H1 (cell line): Measurements from ENCODE around the gene S100A8. TPM values are rescaled to one million over a fixed set of nuclear protein-coding genes. Genes with fewer than 3 reads are reported as not detected.

ENCODE experiments used
- BACH1 ChIP-seq: IDR thresholded peaks from 2 replicates; pipeline ENCODE4 v1.6.1; 2012; ENCODE audit warnings: low read length, improper control_type of control experiment
- CBX5 ChIP-seq: fragments of 300-800, 300-1000 bp; sonication (generic); IDR thresholded peaks from 2 replicates; pipeline ENCODE4 v1.7.1; 2016; ENCODE audit warnings: antibody characterized with exemption, low read length, low read depth
- FOSL1 ChIP-seq: IDR thresholded peaks from 2 replicates; pipeline ENCODE4 v1.6.1; 2011; ENCODE audit warnings: mild to moderate bottlenecking, low read depth, low read length, moderate library complexity; ENCODE audit not compliant: insufficient read depth
- JUND ChIP-seq: IDR thresholded peaks from 2 replicates; pipeline ENCODE4 v1.6.1; 2011; ENCODE audit warnings: mild to moderate bottlenecking, improper control_type of control experiment, low read length
- POU5F1 ChIP-seq: IDR thresholded peaks from 2 replicates; pipeline ENCODE4 v1.6.1; 2011; ENCODE audit warnings: low read depth, mild to moderate bottlenecking, low read length, moderate library complexity
- SAP30 ChIP-seq: fragments of 300-600 bp; sonication (generic); IDR thresholded peaks from 2 replicates; pipeline ENCODE4 v1.7.1; 2012; ENCODE audit warnings: low read length, moderate library complexity, mild to moderate bottlenecking, inconsistent platforms; ENCODE audit not compliant: insufficient read depth, insufficient replicate concordance
- SIX5 ChIP-seq: IDR thresholded peaks from 2 replicates; pipeline ENCODE4 v1.6.1; 2011; ENCODE audit warnings: mild to moderate bottlenecking, low read depth, low read length
- polyA plus RNA-seq, 7 experiments: library from polyadenylated mRNA; depleted of rRNA in 3 of 7; stranded (reverse) in 5 of 7; unstranded in 2 of 7; fragments of >200 nt in 5 of 7; fragments of 200-250 nt in 2 of 7; gene quantifications; 1 replicate in 5 of 7; 2 replicates in 1 of 7; 4 replicates in 1 of 7; pipeline versions ENCODE4 v1.2.1 to v1.2.3, GENCODE V29; 2011 to 2013; ENCODE audit warnings: missing spikeins in 2 of 7, mixed read lengths in 2 of 7
- total RNA-seq: library from RNA; stranded (reverse); fragmentation: NEBNext Ultra II Directional; extraction: Animal tissue kit (Norgen Biotek cat#: 25700); gene quantifications from 2 replicates; pipeline ENCODE4 v1.2.1, GENCODE V29; 2021

Gene S100A8
- total and polyA plus RNA-seq, 2 of the 8 experiments (the other 6 are each of a cell fraction or from before 2014, with no cell fraction given) = not detected

DNA sequence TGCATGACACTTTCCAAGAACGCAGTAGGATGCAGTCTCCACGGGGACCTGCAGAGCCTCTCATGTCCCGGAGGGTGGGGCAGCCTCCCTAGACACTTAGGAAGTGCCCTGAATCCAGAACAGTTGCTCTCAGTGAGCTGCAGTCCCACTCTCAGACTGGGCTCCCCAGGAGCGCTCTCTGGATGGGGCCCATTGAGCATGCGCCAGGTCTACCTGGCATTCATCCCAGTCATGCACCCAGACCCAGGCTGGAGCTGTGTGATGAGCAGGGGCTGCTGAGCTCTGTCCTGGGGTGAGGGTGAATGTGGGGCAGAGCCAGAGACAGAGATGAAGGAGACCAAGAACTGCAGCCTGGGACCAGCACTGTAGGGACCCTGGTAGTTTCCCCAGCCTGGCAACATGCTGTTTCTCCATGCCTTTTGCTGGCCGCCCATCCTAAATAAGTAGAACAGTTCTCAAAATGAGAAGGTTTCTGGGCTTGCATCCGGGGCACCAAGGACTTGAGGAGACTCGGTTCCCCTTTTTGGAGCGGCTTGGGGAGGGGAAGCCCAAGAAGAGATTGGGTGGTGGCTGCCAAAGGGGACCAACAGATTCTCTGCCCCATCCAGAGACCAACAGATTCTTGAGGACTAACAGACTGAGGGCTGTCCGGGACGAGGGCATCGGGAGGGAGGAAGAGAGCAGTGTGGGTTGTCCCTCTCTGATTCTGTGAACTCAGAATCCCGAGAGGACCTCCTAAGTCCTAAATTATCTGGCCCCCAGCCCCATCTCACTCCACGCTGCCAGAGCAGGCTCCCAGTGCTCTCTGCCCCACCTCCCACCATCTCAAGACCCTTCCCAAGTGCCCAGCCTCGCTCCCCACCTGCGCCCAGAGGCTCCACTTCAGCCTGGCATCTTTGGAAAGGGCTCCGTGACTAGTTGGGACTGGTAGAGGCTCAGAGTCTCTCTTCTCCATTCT is 41.2 kb downstream of the S100A8 start (continued):
- TF ChIP-seq POU5F1 (no peak), SAP30 (no peak), FOSL1 (no peak), CBX5 (no peak), JUND (no peak), SIX5 (no peak), BACH1 (no peak)
- TF ChIP-seq, all 59 proteins: peak for 0
